ENCODE measurements around the gene SPAG4. TPM values are rescaled to one million over a fixed set of nuclear protein-coding genes. Genes with fewer than 3 reads are reported as not detected.

SPAG4 gene
- total RNA-seq, 1 donor from 2014 or later: 3.3 TPM

DNA sequence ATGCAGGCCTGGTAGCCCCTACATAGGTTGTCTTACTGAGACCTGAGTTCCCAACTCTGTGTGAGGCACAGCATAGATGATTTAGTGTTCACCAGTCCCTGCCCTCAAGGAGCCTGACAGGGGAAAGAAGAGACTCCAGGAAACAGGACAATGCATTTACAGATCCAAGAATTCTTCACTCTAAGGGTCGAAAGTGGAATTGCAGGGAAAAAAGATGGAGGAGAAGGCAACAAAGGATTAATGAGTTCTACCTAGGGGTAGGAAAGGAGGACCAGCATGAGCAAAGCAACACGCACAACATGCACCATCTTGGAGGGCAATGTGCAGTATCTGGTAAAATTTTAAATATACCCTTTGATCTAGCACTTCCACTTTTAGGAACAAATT lies 5.9 kb downstream of the SPAG4 start:
- Histone ChIP-seq H3K79me2 (ENCODE audit: low read depth) (no peaks in the 10 kb centered on the region), H3K4me1 (peaks cover 14% of the 10 kb centered on the region), H3K36me3 (peaks cover 7% of the 10 kb centered on the region), H2AFZ (replicated peaks) (no peak overlapping the region), H3K27me3 (peaks cover 11% of the 10 kb centered on the region), H3K9ac (no peak overlapping the region), H3K9me3 (ENCODE audit: low read depth) (no peaks in the 10 kb centered on the region), H3K27ac (peak overlapping the region; percentile 54), H3K4me2 (no peak overlapping the region), H4K20me1 (ENCODE audit: low read depth) (peaks cover 3% of the 10 kb centered on the region), H3F3A (ENCODE audit: low read depth) (peaks cover 68% of the 10 kb centered on the region), H3K4me3 (no peak overlapping the region)
- no peaks in the 10 kb centered on the region for H3K9me3 Mint-ChIP-seq
- no peak overlapping the region for H3K4me3 Mint-ChIP-seq
- peaks cover 5% of the 10 kb centered on the region for H3K27me3 Mint-ChIP-seq (ENCODE audit: insufficient read depth, low read depth)
- peaks cover 22% of the 10 kb centered on the region for H3K36me3 Mint-ChIP-seq
- no peak for DNase-seq (ENCODE audit: low spot score)
- H3K4me1 Mint-ChIP-seq: peaks cover 19% of the 10 kb centered on the region
- no peak for TF ChIP-seq EZH2 (IDR thresholded peaks at IDR 0.05)
- peak; percentile 10 for TF ChIP-seq CTCF (IDR thresholded peaks at IDR 0.05)
- TF ChIP-seq EZH2phosphoT487 (IDR thresholded peaks at IDR 0.05): no peak
- no peak overlapping the region for H3K27ac Mint-ChIP-seq

DNA sequence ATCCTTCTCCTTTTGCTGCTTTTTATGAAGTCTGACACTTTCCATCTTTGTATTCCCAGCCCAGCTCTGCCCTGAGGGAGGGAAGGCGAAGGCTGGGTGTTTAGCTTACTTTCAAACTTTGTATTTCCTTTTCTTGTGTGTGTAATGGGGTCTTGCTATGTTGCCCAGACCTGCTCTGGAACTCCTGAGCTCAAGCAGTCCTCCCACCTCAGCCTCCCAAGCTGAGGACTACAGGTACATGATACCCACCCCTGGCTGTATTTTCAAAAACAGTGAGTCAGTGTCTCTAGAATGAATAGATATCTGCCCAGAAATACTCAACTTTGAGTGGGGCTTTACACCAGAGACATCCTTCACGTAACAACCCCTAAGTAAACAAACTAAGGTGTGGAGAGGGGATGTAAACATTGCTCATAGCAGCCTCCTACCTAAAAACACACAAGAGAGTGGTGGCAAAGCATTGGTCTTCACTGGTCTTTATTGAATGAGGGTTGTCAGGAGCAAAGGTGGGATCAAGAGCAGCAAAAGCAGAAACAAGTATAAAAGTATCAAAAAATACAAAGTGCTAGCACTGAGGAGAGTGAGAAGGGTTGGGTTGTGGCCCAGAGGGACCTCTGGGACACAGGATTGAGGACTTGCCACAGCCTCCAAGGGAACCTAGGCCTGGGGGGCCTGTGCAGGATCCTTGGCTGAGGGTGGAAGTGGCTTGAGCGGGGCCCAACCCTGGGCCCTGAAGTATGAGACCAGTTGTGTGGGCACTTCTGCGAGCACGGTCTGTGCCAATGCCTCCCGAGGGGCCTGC lies 10.2 kb downstream of the SPAG4 start:
- Histone ChIP-seq H4K20me1 (ENCODE audit: low read depth) (peaks cover 5% of the 10 kb centered on the region), H3F3A (ENCODE audit: low read depth) (peaks cover 39% of the 10 kb centered on the region), H3K27me3 (no peaks in the 10 kb centered on the region), H3K9me3 (ENCODE audit: low read depth) (no peaks in the 10 kb centered on the region), H2AFZ (replicated peaks) (no peak overlapping the region), H3K4me3 (no peak overlapping the region), H3K27ac (no peak overlapping the region), H3K36me3 (peaks cover 26% of the 10 kb centered on the region), H3K4me1 (no peaks in the 10 kb centered on the region), H3K9ac (no peak overlapping the region), H3K79me2 (ENCODE audit: low read depth) (no peaks in the 10 kb centered on the region), H3K4me2 (no peak overlapping the region)
- Mint-ChIP-seq H3K4me3 (no peak overlapping the region), H3K9me3 (no peaks in the 10 kb centered on the region), H3K27me3 (ENCODE audit: insufficient read depth, low read depth) (peaks cover 11% of the 10 kb centered on the region), H3K4me1 (no peaks in the 10 kb centered on the region), H3K36me3 (peaks cover 46% of the 10 kb centered on the region), H3K27ac (no peak overlapping the region)
- DNase-seq (ENCODE audit: low spot score): no peak
- TF ChIP-seq EZH2phosphoT487 (IDR thresholded peaks at IDR 0.05): no peak
- TF ChIP-seq EZH2 (IDR thresholded peaks at IDR 0.05): no peak
- no peak for TF ChIP-seq CTCF (IDR thresholded peaks at IDR 0.05)

DNA sequence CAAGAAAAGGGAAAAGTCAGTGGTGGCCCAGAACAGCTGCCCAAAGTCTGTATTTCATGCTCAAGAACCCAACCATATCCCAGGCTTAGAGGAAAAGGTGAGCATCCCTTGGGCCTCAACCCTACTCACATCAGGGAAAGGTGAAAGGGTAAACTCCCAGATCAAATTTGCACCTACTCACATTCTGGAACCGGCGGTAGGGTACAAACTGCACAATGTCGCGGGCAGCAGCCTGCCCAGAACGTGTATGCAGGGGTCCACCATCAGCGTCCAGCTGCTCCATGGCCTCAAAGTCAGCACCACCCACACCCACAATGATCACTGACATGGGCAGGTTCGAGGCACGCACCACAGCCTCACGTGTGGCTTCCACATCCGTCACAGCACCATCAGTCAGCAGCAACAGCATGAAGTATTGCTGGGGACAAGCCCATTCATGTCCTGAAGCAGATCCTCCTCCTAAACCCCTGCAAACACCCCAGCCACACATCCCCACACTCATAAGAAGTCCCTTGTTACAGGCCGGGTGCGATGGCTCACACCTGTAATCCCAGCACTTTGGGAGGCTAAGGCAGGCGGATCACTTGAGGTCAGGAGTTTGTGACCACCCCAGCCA lies 10.9 kb downstream of the SPAG4 start:
- no peak overlapping the region for H3K4me3 ChIP-seq
- H2AFZ ChIP-seq (replicated peaks): no peak overlapping the region
- H3K27me3 ChIP-seq: no peaks in the 10 kb centered on the region
- no peak overlapping the region for H3K4me2 ChIP-seq
- peaks cover 26% of the 10 kb centered on the region for H3K36me3 ChIP-seq
- no peaks in the 10 kb centered on the region for H3K9me3 ChIP-seq (ENCODE audit: low read depth)
- Mint-ChIP-seq H3K4me3 (no peak overlapping the region), H3K27ac (no peak overlapping the region), H3K4me1 (no peaks in the 10 kb centered on the region), H3K27me3 (ENCODE audit: insufficient read depth, low read depth) (peaks cover 10% of the 10 kb centered on the region), H3K36me3 (peaks cover 41% of the 10 kb centered on the region), H3K9me3 (no peaks in the 10 kb centered on the region)
- peaks cover 6% of the 10 kb centered on the region for H4K20me1 ChIP-seq (ENCODE audit: low read depth)
- H3K9ac ChIP-seq: no peak overlapping the region
- H3F3A ChIP-seq (ENCODE audit: low read depth): peaks cover 31% of the 10 kb centered on the region
- H3K27ac ChIP-seq: no peak overlapping the region
- no peak for TF ChIP-seq CTCF (IDR thresholded peaks at IDR 0.05)
- no peak for TF ChIP-seq EZH2phosphoT487 (IDR thresholded peaks at IDR 0.05)
- TF ChIP-seq EZH2 (IDR thresholded peaks at IDR 0.05): no peak
- H3K79me2 ChIP-seq (ENCODE audit: low read depth): no peaks in the 10 kb centered on the region
- no peak for DNase-seq (ENCODE audit: low spot score)
- H3K4me1 ChIP-seq: no peaks in the 10 kb centered on the region
